Endothelial cell of umbilical vein (primary cell): Measurements from ENCODE around the gene SH3BP5L. TPM values are rescaled to one million over a fixed set of nuclear protein-coding genes. Genes with fewer than 3 reads are reported as not detected.
"Not testable (repeated sequence)": the region's sequence is repeated elsewhere in the genome, so short reads cannot be mapped to it uniquely, and the experiment has no call there.

Experiments used
- BruUV-seq: library from RNA; stranded (reverse); fragments of 400-500 nt; replicated peaks from 2 replicates; lab custom pipeline; 2021; lab: Mats Ljungman, UMichigan
- CTCF ChIA-PET: fragments of 300-600, 350-600 bp; sonication (Branson Sonifier 250); formaldehyde crosslinking; loops from one replicate; lab custom pipeline; 2021; ENCODE audit warnings: antibody characterized with exemption, inconsistent platforms; lab: Charles Lee
- POLR2A ChIA-PET: fragments of 300-600, 350-600 bp; sonication (Branson Sonifier 250); formaldehyde crosslinking; loops from one replicate; lab custom pipeline; 2021; ENCODE audit warnings: antibody characterized with exemption, inconsistent platforms; lab: Charles Lee
- DNase-seq: peaks from one replicate; pipeline ENCODE4 v3.0.0-alpha.2; 2011; ENCODE audit warnings: low read depth, low spot score
- FAIRE-seq: peaks from 2 replicates; lab custom pipeline; 2011; peaks lifted over from hg19 to GRCh38; lab: Jason Lieb, UNC
- H2AFZ ChIP-seq: 2 replicates; pipeline ENCODE4 v1.6.0; 2012; ENCODE audit warnings: low read depth, low read length, control low read depth, inconsistent platforms
- H3K27ac ChIP-seq: 2 replicates; pipeline ENCODE4 v1.5.1; 2011; ENCODE audit warnings: low read depth, mild to moderate bottlenecking, control low read depth, low read length, moderate library complexity; ENCODE audit not compliant: insufficient read depth
- H3K27me3 ChIP-seq, 2 experiments: 2 replicates each; pipeline versions ENCODE4 v1.6.0 to v1.6.1; 2011; ENCODE audit warnings: low read length in 2 of 2, mixed read lengths in 1 of 2; ENCODE audit not compliant: control insufficient read depth in 2 of 2, insufficient read depth in 2 of 2
- H3K36me3 ChIP-seq, 2 experiments: 2 replicates in 1 of 2; 3 replicates in 1 of 2; pipeline ENCODE4 v1.5.1; 2011; ENCODE audit warnings: low read length in 2 of 2, mild to moderate bottlenecking in 1 of 2, moderate library complexity in 1 of 2; ENCODE audit not compliant: control insufficient read depth in 2 of 2, insufficient read depth in 2 of 2; ENCODE audit errors: extremely low read depth in 1 of 2
- H3K4me1 ChIP-seq: 3 replicates; pipeline ENCODE4 v1.5.1; 2011; ENCODE audit warnings: mild to moderate bottlenecking, low read length; ENCODE audit not compliant: control insufficient read depth, insufficient read depth; ENCODE audit errors: extremely low read depth
- H3K4me2 ChIP-seq: 2 replicates; pipeline ENCODE4 v1.6.1; 2011; ENCODE audit warnings: low read length, control low read depth, mixed read lengths; ENCODE audit not compliant: insufficient read depth
- H3K4me3 ChIP-seq, 3 experiments: fragments of 200-600 bp in 1 of 3; sonication (generic), shearing (Covaris generic) in 1 of 3; replicated peaks in 1 of 3; 2 replicates each; pipeline ENCODE4 v1.5.1; 2011 to 2016; ENCODE audit warnings: control low read depth in 3 of 3, low read length in 3 of 3, mild to moderate bottlenecking in 2 of 3, inconsistent platforms in 1 of 3, low read depth in 1 of 3, moderate library complexity in 1 of 3; ENCODE audit not compliant: insufficient read depth in 1 of 3
- H3K79me2 ChIP-seq: 2 replicates; pipeline ENCODE4 v1.6.0; 2012; ENCODE audit warnings: low read length, inconsistent platforms; ENCODE audit not compliant: control insufficient read depth, insufficient read depth
- H3K9ac ChIP-seq: replicated peaks from 2 replicates; pipeline ENCODE3; 2011; ENCODE audit warnings: low read length, control low read depth; ENCODE audit not compliant: insufficient read depth; ENCODE audit errors: extremely low read depth
- H3K9me1 ChIP-seq: replicated peaks from 3 replicates; pipeline ENCODE4 v1.6.0; 2011; ENCODE audit warnings: mild to moderate bottlenecking, low read length; ENCODE audit not compliant: control insufficient read depth, insufficient read depth; ENCODE audit errors: extremely low read depth
- H3K9me3 ChIP-seq: replicated peaks from 2 replicates; pipeline ENCODE4 v1.5.1; 2012; ENCODE audit warnings: low read length, inconsistent platforms; ENCODE audit not compliant: control insufficient read depth, insufficient read depth
- H4K20me1 ChIP-seq: replicated peaks from 2 replicates; pipeline ENCODE3; 2011; ENCODE audit warnings: mild to moderate bottlenecking, low read length; ENCODE audit not compliant: control insufficient read depth, insufficient read depth; ENCODE audit errors: extremely low read depth
- EZH2 ChIP-seq: IDR thresholded peaks from 2 replicates; pipeline ENCODE4 v1.6.1; 2012; ENCODE audit warnings: borderline replicate concordance, low read depth, mild to moderate bottlenecking, moderate library complexity, low read length, inconsistent platforms; ENCODE audit not compliant: severe bottlenecking
- FOS ChIP-seq: IDR thresholded peaks from 2 replicates; pipeline ENCODE4 v1.6.1; 2011; ENCODE audit warnings: mild to moderate bottlenecking, low read length, moderate library complexity, borderline replicate concordance; ENCODE audit not compliant: insufficient read depth
- GATA2 ChIP-seq: IDR thresholded peaks from 2 replicates; pipeline ENCODE4 v1.7.0; 2011; ENCODE audit warnings: low read depth, mild to moderate bottlenecking, moderate library complexity, mixed read lengths, low read length; ENCODE audit not compliant: insufficient read length, insufficient read depth
- JUN ChIP-seq: IDR thresholded peaks from 2 replicates; pipeline ENCODE4 v1.6.1; 2011; ENCODE audit warnings: borderline replicate concordance, low read depth; ENCODE audit not compliant: insufficient read length, insufficient read depth
- MYC ChIP-seq: IDR thresholded peaks from one replicate; pipeline ENCODE4 v1.6.1; 2011; ENCODE audit warnings: mild to moderate bottlenecking, low read depth, low read length
- POLR2A ChIP-seq: IDR thresholded peaks from 2 replicates; pipeline ENCODE4 v1.6.1; 2012; ENCODE audit warnings: low read depth, mild to moderate bottlenecking, control low read depth, low read length
- POLR2AphosphoS5 ChIP-seq: IDR thresholded peaks from 2 replicates; pipeline ENCODE4 v1.6.1; 2012; ENCODE audit warnings: low read depth, mild to moderate bottlenecking, control low read depth, low read length, moderate library complexity; ENCODE audit not compliant: insufficient read depth
- dilution Hi-C: fragments of 300-500 bp; cut with MboI; formaldehyde crosslinking; loops from one replicate; pipeline ENCODE4 v1.15.0; 2019; ENCODE audit warnings: low sequenced_read_pairs; ENCODE audit not compliant: extremely low pct_ligation_motif_present
- intact Hi-C: fragments of 100-400 bp; cut with micrococcal nuclease; formaldehyde crosslinking; loops from one replicate; pipeline ENCODE4 v1.10.0; 2022
- polyA plus RNA-seq, 4 experiments: library from polyadenylated mRNA; depleted of rRNA in 3 of 4; stranded (reverse) in 3 of 4; unstranded in 1 of 4; fragments of >200 nt; gene quantifications; 2 replicates each; pipeline versions ENCODE4 v1.2.1 to v1.2.3, GENCODE V29; 2011 to 2012; ENCODE audit warnings: missing spikeins in 1 of 4
- total RNA-seq: library from RNA; stranded (reverse); gene quantifications from 2 replicates; pipeline ENCODE4 v1.2.3, GENCODE V29; 2021
- TF ChIP-seq, protein P1 (sequence below), 2 donors: IDR thresholded peaks; 1 replicate in 1 of 2; 2 replicates in 1 of 2; pipeline ENCODE4 v1.5.1; 2011; ENCODE audit warnings: low read length in 2 of 2, mild to moderate bottlenecking in 2 of 2, moderate library complexity in 2 of 2, control low read depth in 1 of 2, inconsistent platforms in 1 of 2, low read depth in 1 of 2; ENCODE audit not compliant: insufficient read depth in 1 of 2; ENCODE audit errors: extremely low read depth in 1 of 2
- TF ChIP-seq, protein P2 (sequence below): IDR thresholded peaks from 2 replicates; pipeline ENCODE4 v1.6.1; 2011; ENCODE audit not compliant: insufficient read depth, insufficient read length

Gene SH3BP5L
- total and polyA plus RNA-seq, 2 donors (not counting 3 experiments of a cell fraction or from before 2014, with no cell fraction given), result 24.7 TPM

DNA sequence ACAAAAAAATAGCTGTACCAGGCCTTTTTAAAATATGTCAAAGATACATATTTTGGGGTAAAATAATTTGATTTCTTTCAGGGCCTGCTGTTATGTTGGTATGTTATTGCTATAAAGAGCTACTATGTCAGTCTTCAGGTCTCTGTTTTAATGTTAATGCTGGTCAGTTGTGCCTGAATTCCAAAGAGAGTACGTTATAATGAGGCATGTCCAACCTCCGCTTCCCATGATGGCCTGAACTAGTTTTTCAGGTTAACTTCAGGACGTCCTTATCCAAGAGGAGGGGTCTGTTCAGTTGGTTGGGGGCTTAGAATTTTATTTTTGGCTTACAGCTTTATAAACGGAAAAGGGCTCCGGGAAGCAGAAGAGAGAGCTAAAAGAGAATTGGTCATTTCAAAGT, 35.3 kb downstream of the SH3BP5L start:
- FAIRE-seq, result no peak
- POLR2A ChIA-PET, result no interaction called here
- Histone ChIP-seq H3K79me2 (no peaks in the 10 kb centered on the region), H3K9ac (no peak overlapping the region), H3K9me1 (no peaks in the 10 kb centered on the region), H3K9me3 (no peaks in the 10 kb centered on the region), H3K27ac (no peak overlapping the region), H3K27me3 (no peaks in the 10 kb centered on the region), H3K4me2 (no peak overlapping the region), H3K36me3 (no peaks in the 10 kb centered on the region), H4K20me1 (no peaks in the 10 kb centered on the region), H3K4me3 (no peak overlapping the region), H3K4me1 (no peaks in the 10 kb centered on the region), H2AFZ (no peak overlapping the region)
- DNase-seq, result no peak
- TF ChIP-seq EZH2 (no peak), MYC (no peak), GATA2 (no peak), JUN (no peak), POLR2AphosphoS5 (no peak), FOS (no peak), POLR2A (no peak)
- TF ChIP-seq, protein P1, sequence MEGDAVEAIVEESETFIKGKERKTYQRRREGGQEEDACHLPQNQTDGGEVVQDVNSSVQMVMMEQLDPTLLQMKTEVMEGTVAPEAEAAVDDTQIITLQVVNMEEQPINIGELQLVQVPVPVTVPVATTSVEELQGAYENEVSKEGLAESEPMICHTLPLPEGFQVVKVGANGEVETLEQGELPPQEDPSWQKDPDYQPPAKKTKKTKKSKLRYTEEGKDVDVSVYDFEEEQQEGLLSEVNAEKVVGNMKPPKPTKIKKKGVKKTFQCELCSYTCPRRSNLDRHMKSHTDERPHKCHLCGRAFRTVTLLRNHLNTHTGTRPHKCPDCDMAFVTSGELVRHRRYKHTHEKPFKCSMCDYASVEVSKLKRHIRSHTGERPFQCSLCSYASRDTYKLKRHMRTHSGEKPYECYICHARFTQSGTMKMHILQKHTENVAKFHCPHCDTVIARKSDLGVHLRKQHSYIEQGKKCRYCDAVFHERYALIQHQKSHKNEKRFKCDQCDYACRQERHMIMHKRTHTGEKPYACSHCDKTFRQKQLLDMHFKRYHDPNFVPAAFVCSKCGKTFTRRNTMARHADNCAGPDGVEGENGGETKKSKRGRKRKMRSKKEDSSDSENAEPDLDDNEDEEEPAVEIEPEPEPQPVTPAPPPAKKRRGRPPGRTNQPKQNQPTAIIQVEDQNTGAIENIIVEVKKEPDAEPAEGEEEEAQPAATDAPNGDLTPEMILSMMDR (IDR thresholded peaks at IDR 0.05; ENCODE audit: extremely low read depth in 1 of 2, insufficient read depth in 1 of 2, low read depth in 1 of 2, low read length in 2 of 2), result no peak
- TF ChIP-seq, protein P2, sequence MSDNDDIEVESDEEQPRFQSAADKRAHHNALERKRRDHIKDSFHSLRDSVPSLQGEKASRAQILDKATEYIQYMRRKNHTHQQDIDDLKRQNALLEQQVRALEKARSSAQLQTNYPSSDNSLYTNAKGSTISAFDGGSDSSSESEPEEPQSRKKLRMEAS, result no peak
- intact Hi-C loops, result no loop called here
- CTCF ChIA-PET, result interaction anchor here (1.0 kb wide), 1 partner anchor 29 kb away, joined by 3 read pairs; no protein-coding TSS in a partner anchor
- dilution Hi-C loops, result no loop called here
- BruUV-seq, result no TSS peak

DNA sequence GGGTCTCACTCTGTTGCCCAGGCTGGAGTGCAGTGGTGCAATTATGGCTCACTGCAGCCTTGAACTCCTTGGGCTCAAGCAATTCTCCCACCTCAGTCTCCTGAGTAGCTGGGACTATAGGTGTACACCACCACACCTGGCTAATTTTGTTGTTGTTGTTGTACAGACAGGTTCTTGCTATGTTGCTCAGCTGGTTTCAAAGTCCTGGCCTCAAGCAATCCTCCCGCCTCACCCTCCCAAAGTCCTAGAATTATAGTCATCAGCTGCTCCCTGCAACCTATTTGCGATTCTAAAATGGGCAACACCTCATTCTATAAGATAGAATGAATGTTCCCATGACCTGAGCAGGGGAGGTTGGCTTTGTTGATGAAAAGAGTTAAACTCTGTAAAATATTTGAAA, 36.4 kb downstream of the SH3BP5L start:
- H3K9ac ChIP-seq, H3K4me3 ChIP-seq, H3K27ac ChIP-seq, intact Hi-C loops, H3K4me1 ChIP-seq, FAIRE-seq, H3K36me3 ChIP-seq, H3K4me2 ChIP-seq, H3K9me1 ChIP-seq, H4K20me1 ChIP-seq, H3K27me3 ChIP-seq, DNase-seq, dilution Hi-C loops, H3K79me2 ChIP-seq, H3K9me3 ChIP-seq, POLR2A ChIA-PET, BruUV-seq, H2AFZ ChIP-seq: not testable (repeated sequence)
- CTCF ChIA-PET, result interaction anchor here (1.0 kb wide), 1 partner anchor 30 kb away, joined by 3 read pairs; no protein-coding TSS in a partner anchor
